ENCODE measurements around the gene SNX32.

GRCh38 chr11:65886826-65887722 lies 53.3 kb downstream of the SNX32 start:
- TF ChIP-seq GATA2 (IDR thresholded peaks at IDR 0.05; ENCODE audit: low read depth, low read length) (no peak), GATA3 (IDR thresholded peaks at IDR 0.05; ENCODE audit: low read depth, low read length) (no peak)
